Measurements from ENCODE around the gene MEN1.

DNA sequence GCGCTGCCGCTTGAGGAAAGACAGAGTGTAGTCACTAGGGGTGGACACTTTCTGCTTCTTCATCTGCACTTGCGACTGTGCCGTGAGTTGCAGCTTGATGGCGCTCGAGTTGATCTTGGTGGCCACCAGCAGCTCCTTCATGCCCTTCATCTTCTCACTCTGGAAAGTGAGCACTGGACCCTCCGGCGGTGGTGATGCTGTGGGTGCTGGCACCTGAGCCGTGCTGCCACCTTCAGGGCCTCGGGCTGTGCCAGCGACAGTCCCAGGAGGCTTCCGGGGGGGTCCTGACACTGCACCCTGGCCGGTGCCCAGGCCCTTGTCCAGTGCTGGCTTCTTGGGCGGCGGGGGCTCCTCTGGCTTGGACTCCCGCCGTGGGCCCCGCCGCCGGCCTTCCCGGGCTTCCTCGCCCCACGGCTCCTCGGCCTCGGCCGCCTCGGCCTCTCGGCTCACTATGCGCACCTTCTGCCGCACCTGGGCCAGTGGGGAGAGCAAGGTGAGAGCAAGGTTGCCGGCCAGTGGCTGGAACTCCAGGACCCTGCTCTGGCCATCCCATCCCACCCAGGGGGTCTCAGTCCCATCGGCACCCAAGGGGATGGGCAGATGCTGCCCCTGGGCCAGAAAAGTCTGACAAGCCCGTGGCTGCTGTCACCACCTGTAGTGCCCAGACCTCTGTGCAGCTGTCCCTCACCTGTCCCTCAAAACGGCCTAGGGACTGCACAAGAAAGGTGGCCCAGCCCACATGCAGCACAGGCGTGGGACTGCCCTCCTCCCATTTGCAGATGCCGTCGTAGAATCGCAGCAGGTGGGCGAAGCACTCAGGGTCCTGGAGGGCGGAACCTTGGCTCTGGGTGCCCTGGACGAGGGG, 5.8 kb downstream of the MEN1 start:
- TF ChIP-seq CTCF (IDR thresholded peaks at IDR 0.05) (peak; percentile 51), ZFX (IDR thresholded peaks at IDR 0.05; ENCODE audit: borderline replicate concordance) (no peak)
